ENCODE results near the gene ARID5B. TPM values are rescaled to one million over a fixed set of nuclear protein-coding genes. Genes with fewer than 3 reads are reported as not detected.

ARID5B gene
- total RNA-seq, 1 donor from 2014 or later: 55.7 TPM

DNA sequence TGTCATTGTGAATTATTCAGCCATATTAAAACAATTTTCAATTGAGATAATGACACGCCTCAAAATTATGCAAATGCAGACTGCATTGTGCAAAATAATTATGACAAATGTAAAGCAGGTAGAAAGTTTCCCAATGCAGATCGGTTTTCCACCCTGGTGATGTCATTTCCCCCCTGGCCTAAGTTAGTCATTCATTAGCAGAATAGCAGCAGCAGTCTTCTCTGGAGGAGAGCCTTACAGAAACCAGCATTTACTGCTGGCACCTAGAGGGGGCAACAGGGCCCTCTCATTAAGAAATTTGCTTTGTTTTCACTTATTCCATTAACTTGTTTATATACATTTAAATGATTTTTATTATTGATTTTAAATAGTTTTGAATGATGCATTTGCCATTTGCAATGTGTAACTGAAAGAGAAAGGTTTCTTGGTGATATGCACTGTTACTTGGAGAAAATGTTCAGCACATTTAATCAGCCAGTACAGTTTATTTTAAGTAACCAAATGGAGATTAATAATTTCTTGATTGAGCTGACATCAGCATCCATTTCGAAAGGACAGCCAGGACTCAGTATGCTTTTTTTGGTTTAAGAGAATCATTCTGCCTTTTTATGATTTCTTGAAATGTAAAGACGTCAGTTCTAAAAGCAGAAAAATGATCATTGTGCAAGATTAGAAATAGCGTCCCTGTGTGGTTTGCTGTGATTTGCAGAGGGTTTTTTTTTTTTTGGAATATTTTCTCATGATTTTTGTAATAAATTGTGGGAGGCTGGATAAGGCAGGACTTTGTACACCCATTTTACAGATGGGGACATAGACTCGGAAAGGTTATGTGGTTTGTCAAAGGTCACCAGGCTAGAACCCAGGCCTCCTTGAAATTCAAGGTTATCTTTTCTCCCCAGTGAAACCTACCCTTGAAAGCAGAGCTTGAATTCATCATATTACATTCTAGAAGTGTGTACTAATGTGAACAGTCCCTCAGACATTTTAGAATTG, 3.5 kb downstream of the ARID5B start:
- intact Hi-C loops (cut with micrococcal nuclease): loop anchor here (2.0 to 10.0 kb wide), 7 partner anchors 480 to 1730 kb away; partner anchors contain the start of gene NRBF2

- intact Hi-C loops (cut with micrococcal nuclease): loop anchor here (2.0 to 10.0 kb wide), 3 partner anchors 479 to 1729 kb away; partner anchors contain the start of gene NRBF2
Measured at GRCh38 chr10:61905837-61906561, 4.5 kb downstream of the ARID5B start.

- intact Hi-C loops (cut with micrococcal nuclease): loop anchor here (10.0 kb wide), 2 partner anchors 478 to 1728 kb away; no protein-coding TSS in a partner anchor
Measured at GRCh38 chr10:61906562-61906901, 5.0 kb downstream of the ARID5B start.

DNA sequence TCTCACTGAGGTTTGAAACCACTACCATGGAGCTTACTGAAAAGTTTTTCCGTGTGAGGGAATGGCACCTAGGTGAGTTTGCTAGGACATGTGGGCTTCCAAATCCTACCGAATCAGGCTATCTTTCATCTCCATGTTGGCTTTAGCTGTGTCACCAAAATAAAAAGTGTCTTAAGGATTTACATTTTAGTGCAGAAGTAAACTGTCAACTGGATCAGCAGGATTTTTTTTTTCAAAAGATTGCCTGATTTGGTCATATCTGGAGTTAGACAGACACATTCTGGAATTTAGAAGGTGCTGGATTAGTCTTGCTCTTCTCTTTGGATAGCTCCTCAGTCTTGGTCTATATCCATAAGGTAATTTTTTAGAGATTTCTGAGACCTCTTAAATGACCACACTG, 5.5 kb downstream of the ARID5B start:
- intact Hi-C loops (cut with micrococcal nuclease): loop anchor here (10.0 kb wide), 2 partner anchors 478 to 1728 kb away; no protein-coding TSS in a partner anchor

GRCh38 chr10:61907587-61907986, 6.1 kb downstream of the ARID5B start:
- intact Hi-C loops (cut with micrococcal nuclease): loop anchor here (10.0 kb wide), 2 partner anchors 477 to 1727 kb away; no protein-coding TSS in a partner anchor

DNA sequence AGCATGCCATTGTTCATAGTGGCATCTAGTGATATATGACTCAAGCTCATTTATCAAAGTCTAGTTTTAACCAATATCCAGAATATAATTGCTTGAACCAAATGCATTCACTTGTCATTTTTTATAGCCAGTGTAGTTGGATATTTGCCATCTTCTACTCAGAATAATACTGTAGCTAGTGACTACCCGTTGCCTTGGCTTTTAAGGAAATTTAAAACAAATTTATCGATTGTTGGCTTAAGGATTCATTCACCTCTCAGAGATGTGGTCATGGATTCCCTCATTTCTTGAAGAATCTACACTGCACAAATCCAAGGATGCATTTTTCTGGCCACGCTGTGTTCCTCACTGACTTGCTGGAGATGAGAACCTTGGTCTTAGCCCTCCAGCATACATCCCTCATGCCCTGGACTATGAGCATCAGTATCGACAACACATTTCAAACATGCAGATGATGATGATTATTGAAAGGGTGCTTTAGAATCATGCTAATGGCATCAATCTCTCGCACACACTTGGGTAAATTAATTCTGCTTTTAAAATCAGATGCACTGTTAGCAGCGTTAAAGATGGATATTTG, 8.8 kb downstream of the ARID5B start:
- intact Hi-C loops (cut with micrococcal nuclease): no loop called here

- intact Hi-C loops (cut with micrococcal nuclease): no loop called here
Measured at GRCh38 chr10:61910894-61911293, 9.4 kb downstream of the ARID5B start.

GRCh38 chr10:61911425-61911824, 9.9 kb downstream of the ARID5B start:
- intact Hi-C loops (cut with micrococcal nuclease): no loop called here

DNA sequence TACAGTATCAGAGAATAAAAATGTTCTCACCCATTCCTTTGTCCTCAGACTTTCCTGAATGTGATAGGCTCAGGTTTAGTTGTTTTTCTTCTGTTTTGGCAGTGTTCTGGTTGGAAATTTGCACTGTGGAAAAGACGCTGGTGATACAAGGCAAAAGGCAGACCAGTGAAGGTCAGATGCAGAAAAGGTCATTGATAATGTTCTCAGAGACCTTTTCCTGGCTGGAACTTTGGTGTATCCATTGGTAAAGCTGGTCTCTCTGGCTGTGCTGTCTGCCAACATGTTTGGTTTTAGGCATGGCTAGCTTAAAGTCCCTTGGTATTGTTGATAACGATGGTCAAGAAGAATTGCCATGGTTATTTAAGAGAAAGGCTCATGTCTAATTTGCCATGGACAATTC, 11.5 kb downstream of the ARID5B start:
- intact Hi-C loops (cut with micrococcal nuclease): no loop called here

GRCh38 chr10:61918140-61918539, 16.6 kb downstream of the ARID5B start:
- intact Hi-C loops (cut with micrococcal nuclease): no loop called here

- intact Hi-C loops (cut with micrococcal nuclease): no loop called here
Measured at GRCh38 chr10:61918989-61919388, 17.5 kb downstream of the ARID5B start.

GRCh38 chr10:61919646-61920215, 18.2 kb downstream of the ARID5B start:
- intact Hi-C loops (cut with micrococcal nuclease): no loop called here

- intact Hi-C loops (cut with micrococcal nuclease): no loop called here
Measured at GRCh38 chr10:61921143-61921542, 19.6 kb downstream of the ARID5B start.

DNA sequence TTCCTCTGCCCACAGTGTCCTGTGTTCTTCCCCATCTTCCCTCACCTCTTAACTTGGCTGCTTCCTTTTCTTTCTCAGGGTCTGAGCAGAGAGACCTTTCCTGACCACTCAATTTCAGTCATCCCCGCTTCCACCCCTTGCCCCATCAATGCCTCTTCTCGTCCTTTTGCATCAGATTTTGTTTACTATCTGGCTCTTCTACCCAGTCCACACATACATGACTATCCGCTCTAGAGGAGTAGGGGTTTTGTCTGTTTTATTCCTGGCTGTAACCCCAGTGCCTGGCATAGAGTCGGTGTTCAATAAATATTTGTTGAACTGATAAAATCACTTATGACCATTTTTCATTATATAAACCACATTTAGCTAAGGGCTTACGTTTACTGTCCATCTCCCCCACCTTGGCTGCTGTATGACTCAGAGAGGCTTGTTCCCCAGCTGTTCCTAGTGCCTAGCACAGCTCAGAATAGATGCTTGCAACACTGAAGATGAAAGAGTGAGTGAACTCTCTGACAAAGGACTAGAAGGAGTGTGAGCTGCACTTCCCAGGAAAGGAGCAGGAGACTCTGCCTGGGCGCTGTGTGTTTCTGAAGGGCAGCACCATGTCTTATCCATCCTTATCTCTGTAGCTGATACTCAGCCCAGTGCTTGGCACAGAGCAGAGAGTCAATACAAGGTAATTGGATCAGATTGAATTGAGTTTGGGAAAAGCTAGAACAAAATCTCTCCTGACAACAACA, 21.9 kb downstream of the ARID5B start:
- intact Hi-C loops (cut with micrococcal nuclease): no loop called here

- intact Hi-C loops (cut with micrococcal nuclease): no loop called here
Measured at GRCh38 chr10:61923950-61924274, 22.4 kb downstream of the ARID5B start.

- intact Hi-C loops (cut with micrococcal nuclease): no loop called here
Measured at GRCh38 chr10:61929555-61929954, 28.1 kb downstream of the ARID5B start.

- intact Hi-C loops (cut with micrococcal nuclease): loop anchor here (10.0 kb wide), 1 partner anchor 703 kb away; no protein-coding TSS in a partner anchor
Measured at GRCh38 chr10:61931620-61932332, 30.3 kb downstream of the ARID5B start.

DNA sequence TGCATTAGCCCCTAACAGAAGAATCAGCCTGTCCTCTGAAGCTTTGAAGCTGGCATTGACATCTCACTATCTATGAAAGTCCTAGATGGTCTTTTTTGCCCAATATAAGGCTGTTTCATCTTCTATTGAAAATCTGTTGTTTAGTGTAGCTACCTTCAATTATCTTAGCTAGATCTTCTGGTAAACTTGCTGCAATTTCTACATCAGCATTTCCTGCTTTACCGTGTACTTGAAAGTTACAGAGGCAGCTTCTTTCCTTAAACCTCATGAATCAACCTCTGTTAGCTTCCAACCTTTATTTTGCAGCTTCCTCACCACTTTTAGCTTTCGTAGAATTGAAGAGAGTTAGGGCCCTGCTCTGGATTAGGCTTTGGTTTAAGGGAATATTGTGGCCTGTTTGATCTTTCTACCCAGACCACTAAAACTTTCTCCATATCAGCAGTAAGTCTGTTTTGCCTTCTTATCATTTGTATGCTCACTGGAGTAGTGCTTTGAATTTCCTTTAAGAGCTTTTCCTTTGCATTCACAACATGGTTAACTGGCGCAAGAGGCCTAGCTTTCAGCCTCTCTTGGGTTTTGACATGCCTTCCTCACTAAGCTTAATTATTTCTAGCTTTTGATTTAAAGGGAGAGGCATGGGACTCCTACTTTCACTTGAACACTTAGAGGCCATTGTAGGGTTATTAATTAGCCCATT, 32.5 kb downstream of the ARID5B start:
- intact Hi-C loops (cut with micrococcal nuclease): loop anchor here (1.0 to 10.0 kb wide), 3 partner anchors 9 to 701 kb away; no protein-coding TSS in a partner anchor

GRCh38 chr10:61935077-61935476, 33.6 kb downstream of the ARID5B start:
- intact Hi-C loops (cut with micrococcal nuclease): loop anchor here (10.0 kb wide), 1 partner anchor 700 kb away; no protein-coding TSS in a partner anchor
